HG02759 (cell line): ENCODE measurements around the gene BRD4.

Experiments
- ATAC-seq: cut with Tn5 transposase; IDR thresholded peaks from one replicate; pipeline ENCODE4 v1.9.1; 2021; ENCODE audit warnings: mild to moderate bottlenecking, moderate library complexity; ENCODE audit not compliant: unreplicated experiment

Gene BRD4

DNA sequence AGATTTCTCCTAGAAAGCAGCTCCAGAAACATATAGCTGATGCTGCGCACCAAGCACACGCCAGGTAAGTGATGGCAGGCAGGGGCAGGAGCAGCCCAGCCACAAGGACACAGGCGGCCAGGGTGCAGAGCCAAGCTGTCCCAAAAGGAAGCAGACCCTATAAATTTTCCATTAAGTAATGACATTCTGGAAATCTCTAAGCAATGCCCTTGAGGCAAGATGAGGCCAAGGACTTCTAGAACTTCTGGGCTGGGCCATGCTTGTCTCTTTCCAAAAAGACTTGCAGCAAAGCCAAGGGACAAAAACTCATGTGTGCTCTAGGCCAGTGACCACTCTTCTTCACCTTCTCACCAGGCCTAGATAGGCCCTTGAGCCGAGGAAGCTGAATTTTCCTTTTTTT lies 57.9 kb downstream of the BRD4 start:
- ATAC-seq, result no peak

DNA sequence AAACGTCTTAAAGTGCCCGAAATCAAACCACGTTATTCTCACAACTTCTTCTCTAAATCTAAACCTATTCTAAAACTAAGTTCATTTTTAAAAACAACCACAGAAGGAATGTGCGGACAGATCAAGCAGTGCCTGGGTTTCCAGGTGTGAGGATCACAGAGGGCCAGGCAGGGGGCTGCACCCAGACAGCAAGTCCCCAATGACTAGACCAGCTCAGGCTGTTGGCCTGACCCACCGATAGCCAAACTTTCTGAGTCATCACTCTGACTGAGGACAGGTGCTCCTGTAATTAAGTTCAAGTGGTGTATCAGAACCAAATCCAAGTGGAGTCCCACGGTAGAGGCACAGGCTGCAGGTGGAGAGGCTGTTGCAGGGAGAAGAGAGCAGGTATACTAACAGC lies 62.5 kb downstream of the BRD4 start:
- ATAC-seq, result no peak

- ATAC-seq, result no peak
Observed at GRCh38 chr19:15268928-15269253, 63.4 kb downstream of the BRD4 start.

GRCh38 chr19:15268192-15268927 lies 64.0 kb downstream of the BRD4 start:
- ATAC-seq, result no peak

DNA sequence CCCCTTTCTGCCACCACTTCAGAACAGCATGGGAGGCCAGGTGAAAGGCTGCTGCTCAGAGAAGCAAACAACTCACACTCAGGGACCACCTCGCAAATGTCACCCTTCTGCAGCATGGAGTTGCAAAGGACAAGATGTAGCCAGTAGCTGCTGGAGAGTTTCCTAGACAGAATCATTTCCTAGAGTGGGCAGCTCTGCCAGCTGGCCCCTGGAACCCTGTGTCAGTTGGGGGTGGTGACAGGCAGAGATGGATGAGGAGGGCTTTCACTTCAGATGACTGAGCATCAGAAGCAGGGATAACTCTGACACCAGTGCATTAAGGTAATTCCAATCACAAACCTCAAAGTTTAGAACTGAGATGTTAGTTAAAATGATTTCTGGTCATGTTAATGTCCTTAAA lies 65.7 kb downstream of the BRD4 start:
- no peak for ATAC-seq

DNA sequence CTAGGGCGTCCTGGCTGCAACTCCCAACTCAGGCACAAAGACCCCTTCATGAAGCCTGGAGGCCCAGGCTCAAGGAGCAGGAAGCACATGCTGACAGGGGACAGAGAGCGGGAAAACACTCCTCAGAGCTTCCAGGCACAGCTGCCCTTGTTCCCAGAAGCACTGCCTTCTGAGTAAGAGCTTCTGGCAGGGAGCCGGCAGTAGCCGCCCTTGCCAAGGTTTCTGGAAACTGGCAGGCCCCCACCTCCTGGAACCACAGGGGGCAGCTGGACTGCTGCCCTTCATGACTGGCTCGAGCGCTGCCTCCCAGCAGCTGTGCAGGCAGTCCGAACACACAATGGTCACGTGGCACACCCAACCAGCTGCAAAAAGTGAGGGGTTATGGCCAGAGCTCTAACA lies 66.5 kb downstream of the BRD4 start:
- ATAC-seq, result no peak

GRCh38 chr19:15265214-15265849 lies 67.0 kb downstream of the BRD4 start:
- no peak for ATAC-seq

- no peak for ATAC-seq
Observed at GRCh38 chr19:15264933-15265206, 67.5 kb downstream of the BRD4 start.

- ATAC-seq, result no peak
Observed at GRCh38 chr19:15264061-15264932, 68.0 kb downstream of the BRD4 start.

- no peak for ATAC-seq
Observed at GRCh38 chr19:15263361-15263985, 68.9 kb downstream of the BRD4 start.

GRCh38 chr19:15262011-15262410 lies 70.3 kb downstream of the BRD4 start:
- no peak for ATAC-seq

- ATAC-seq, result no peak
Observed at GRCh38 chr19:15260939-15261338, 71.4 kb downstream of the BRD4 start.

DNA sequence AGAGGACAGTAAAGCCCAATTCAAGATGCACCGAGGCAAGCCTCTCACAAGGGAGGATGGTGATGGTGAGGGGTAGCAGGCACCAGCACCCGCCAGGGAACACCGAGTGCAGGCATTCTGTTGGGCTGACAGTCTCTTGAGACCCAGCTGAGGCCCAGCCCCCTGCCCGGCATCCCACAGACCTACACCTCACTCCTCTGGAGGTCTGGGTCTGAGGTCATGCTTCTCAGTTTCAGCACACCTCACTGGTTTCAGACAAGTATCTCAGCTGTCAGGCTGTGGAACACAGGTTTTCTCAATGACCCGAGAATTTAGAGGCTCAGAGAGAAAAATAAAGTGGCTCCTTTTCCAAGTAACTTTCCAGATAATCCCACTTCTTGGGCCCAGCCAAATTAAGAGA lies 72.4 kb downstream of the BRD4 start:
- no peak for ATAC-seq

GRCh38 chr19:15257782-15258181 lies 74.6 kb downstream of the BRD4 start:
- no peak for ATAC-seq

DNA sequence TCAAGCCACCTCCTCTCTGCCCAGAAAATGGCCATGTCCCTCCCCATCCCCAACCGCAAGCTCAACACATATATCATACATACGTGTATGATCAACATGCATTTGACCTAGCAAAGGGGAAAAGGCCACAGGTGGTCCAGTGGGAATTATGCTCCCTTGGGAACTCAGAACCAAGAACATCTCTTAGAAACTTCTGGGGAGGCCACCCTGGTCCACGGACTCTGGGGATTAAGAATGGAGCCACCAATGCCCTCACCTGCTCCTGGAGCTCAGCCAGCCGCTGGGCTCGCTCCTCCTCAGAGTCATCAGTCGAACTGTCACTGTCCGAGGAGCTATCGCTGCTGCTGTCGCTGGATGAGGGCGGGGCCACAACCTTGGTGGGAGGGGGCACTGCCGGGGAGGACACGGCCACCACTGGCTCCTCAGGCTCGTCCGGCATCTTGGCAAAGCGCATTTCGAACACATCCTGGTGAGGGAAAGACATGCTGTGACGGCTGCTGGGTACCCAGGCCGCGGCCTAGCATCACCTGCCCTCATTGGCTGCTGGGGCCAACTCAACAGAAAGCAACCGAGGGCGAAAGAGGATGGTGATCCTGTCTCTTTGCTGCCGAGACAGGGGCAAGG lies 75.5 kb downstream of the BRD4 start:
- no peak for ATAC-seq

DNA sequence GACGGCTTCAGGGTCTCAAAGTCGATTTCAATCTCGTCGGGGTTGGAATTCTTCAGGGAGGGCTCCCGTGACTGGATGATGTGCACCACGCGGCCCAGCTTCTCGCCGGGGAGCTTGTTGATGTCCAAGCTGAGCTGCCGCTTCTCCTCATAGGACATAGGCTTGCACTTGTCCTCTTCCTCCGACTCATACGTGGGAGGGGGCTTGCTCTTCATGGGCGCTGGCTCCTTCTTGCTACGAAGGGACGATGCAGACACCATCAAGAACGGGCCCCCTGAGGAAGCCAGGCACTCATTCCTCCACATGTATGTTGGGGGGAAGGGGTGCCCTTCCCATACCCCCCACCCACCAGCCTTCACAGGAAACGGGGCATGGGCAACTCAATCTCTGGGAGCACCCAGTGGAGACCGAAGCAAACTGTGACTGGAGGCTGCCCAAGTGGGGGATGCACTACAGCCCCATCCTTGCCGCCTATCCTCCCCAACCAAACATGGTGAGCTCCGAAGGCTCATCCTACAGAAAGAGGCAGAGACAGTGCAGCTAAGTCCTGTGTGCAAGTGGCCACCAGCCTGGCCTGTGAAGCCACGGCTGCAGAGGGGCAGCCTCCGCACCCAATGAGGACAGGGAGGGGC lies 76.9 kb downstream of the BRD4 start:
- ATAC-seq, result no peak

DNA sequence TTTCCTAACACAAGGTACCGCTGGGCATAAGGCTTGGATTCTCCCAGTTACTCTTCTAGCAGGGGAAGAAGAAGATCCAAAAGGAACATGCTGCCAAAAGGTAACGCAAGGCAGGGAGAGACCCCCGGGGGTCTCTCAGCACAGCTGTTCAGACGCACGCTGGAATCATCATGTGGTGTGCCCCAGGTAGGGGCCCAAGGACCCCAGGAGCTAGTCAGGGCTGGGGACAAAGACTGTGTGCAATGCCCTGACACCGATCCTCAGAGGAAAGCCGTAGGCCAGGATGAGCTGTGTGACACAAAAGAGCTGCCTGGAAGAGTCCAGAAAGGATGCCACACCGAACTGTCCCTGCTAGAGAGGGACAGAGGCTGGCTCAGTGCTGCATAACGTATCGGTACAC lies 77.8 kb downstream of the BRD4 start:
- no peak for ATAC-seq

DNA sequence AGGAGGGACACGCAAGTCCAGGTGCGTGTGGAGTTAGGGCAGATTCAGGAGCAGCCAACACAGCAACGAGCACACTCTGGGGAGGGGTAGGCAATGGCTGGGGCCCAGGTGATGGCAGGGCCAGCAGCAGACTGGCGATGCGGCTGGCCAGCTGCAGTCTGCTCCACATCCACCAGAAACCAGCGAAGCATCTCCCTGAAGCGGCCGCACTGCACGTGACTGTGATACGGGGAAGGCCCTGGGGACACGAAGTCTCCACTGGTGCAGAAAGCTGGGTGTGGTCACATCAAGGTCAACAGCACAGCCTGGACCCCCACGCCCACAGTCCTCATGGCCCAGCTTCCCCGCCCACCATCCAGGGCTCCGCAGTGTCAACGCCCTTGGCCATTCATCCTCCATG lies 78.8 kb downstream of the BRD4 start:
- no peak for ATAC-seq

DNA sequence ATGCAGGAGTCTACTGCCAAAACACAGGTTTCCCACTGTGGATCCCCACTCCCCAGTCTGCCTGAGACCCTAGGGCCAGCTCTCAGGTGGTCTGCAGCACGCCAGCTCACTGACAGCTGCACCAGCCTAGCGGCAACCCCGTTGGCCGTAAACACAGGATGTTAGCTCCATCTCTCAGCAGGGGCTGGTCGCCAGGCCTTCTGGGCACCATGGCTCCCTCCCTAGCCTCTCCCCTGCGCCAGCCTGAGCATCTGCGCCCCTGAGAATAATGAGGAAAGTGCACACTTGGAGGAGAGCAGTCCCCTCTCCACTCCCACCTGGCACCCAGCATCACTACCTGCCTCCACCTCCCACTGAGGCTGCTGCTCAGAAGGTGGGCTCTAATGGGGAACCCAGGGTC lies 79.3 kb downstream of the BRD4 start:
- ATAC-seq, result no peak

DNA sequence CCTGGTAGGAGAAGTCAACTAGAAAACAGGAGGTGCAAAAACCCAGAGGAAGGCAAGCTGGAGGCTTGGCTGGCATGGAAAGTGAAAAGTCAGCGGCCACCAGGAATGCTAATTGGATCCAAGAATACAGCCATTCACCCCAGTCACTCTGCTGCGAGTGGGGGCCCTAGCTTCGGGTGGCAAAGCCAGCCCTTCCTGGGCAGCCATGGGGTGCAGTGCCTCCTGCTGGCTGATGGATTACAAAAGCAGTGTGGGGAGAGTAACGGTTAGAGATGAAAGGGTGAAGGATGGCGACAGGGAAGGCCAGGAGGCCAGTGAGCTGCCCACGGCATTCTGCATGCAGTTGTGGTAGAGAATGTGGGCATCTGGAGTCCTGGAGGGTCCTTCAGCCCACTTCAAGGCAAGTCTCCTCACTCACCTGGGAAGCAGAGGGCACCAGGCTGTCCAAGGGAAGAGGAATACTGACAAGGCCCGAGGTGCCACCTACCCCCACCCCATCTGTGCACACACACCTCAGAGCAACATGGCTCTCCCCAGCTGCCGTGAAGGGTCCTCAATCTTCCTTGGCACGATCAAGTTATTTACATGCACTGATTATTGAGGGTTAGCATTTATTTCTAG lies 79.8 kb downstream of the BRD4 start:
- ATAC-seq, result no peak
